OCI-LY7 (cell line): Measurements from ENCODE around the gene PHETA1. TPM values are rescaled to one million over a fixed set of nuclear protein-coding genes. Genes with fewer than 3 reads are reported as not detected.

Source experiments
- BruUV-seq: library from RNA; stranded (reverse); fragments of 400-500 nt; replicated peaks from 2 replicates; lab custom pipeline; 2021; lab: Mats Ljungman, UMichigan
- CTCF ChIA-PET: fragments of 300-600 bp; sonication (Branson Sonifier 250); formaldehyde crosslinking; loops from one replicate; lab custom pipeline; 2022; ENCODE audit warnings: antibody characterized with exemption; ENCODE audit not compliant: unreplicated experiment; lab: Charles Lee
- POLR2A ChIA-PET: fragments of 300-600 bp; sonication (Branson Sonifier 250); formaldehyde crosslinking; loops from one replicate; lab custom pipeline; 2022; ENCODE audit warnings: antibody characterized with exemption; lab: Charles Lee
- DNase-seq: peaks from one replicate; pipeline ENCODE4 v3.0.0-alpha.2; 2015; ENCODE audit warnings: low spot score
- H2AFZ ChIP-seq: fragments of 200-600 bp; sonication (generic), shearing (Covaris generic); 2 replicates; pipeline ENCODE4 v1.6.1; 2014; ENCODE audit warnings: mild to moderate bottlenecking, antibody characterized with exemption, low read length, moderate library complexity
- H3K27ac ChIP-seq: fragments of 200-600 bp; sonication (generic); 2 replicates; pipeline ENCODE4 v1.5.1; 2014; ENCODE audit warnings: mixed run types, low read depth, mild to moderate bottlenecking, moderate library complexity, low read length, inconsistent platforms; ENCODE audit not compliant: poor library complexity, severe bottlenecking
- H3K36me3 ChIP-seq: fragments of 200-600 bp; sonication (generic); 2 replicates; pipeline ENCODE4 v1.6.1; 2014; ENCODE audit warnings: mild to moderate bottlenecking, antibody characterized with exemption, low read length, moderate library complexity, mixed read lengths; ENCODE audit not compliant: insufficient read depth
- H3K4me1 ChIP-seq: fragments of 200-600 bp; sonication (generic); 2 replicates; pipeline ENCODE4 v1.5.1; 2014; ENCODE audit warnings: mild to moderate bottlenecking, low read length; ENCODE audit not compliant: insufficient read depth, poor library complexity, severe bottlenecking
- H3K4me2 ChIP-seq: fragments of 200-600 bp; sonication (generic); 2 replicates; pipeline ENCODE4 v1.6.1; 2014; ENCODE audit warnings: mild to moderate bottlenecking, low read length
- H3K4me3 ChIP-seq: fragments of 200-600 bp; sonication (generic); 2 replicates; pipeline ENCODE4 v1.5.1; 2014; ENCODE audit warnings: mild to moderate bottlenecking, low read depth, low read length; ENCODE audit not compliant: poor library complexity, severe bottlenecking
- H3K79me2 ChIP-seq: fragments of 200-600 bp; sonication (generic); 2 replicates; pipeline ENCODE4 v1.6.1; 2016; ENCODE audit warnings: low read depth, mild to moderate bottlenecking, low read length, moderate library complexity, mixed read lengths; ENCODE audit not compliant: insufficient read depth
- H3K9me2 ChIP-seq: fragments of 200-600 bp; sonication (generic); 2 replicates; pipeline ENCODE4 v1.6.1; 2016; ENCODE audit warnings: mild to moderate bottlenecking, low read length, mixed read lengths; ENCODE audit not compliant: insufficient read depth
- H3K9me3 ChIP-seq: fragments of 200-600 bp; sonication (generic); 2 replicates; pipeline ENCODE4 v1.6.1; 2014; ENCODE audit warnings: mild to moderate bottlenecking, mixed run types, low read length, mixed read lengths
- H4K20me1 ChIP-seq: fragments of 200-600 bp; sonication (generic); 2 replicates; pipeline ENCODE4 v1.6.1; 2014; ENCODE audit warnings: mild to moderate bottlenecking, antibody characterized with exemption, low read length, moderate library complexity, mixed read lengths; ENCODE audit not compliant: insufficient read depth
- EZH2phosphoT487 ChIP-seq: fragments of 200-600 bp; sonication (generic); IDR thresholded peaks from 2 replicates; pipeline ENCODE4 v1.6.1; 2018; ENCODE audit warnings: low read depth, borderline replicate concordance, mild to moderate bottlenecking, mixed run types, antibody characterized with exemption, low read length, moderate library complexity, mixed read lengths
- intact Hi-C: fragments of 100-400 bp; cut with micrococcal nuclease; formaldehyde crosslinking; loops from one replicate; pipeline ENCODE4 v1.10.0; 2022; ENCODE audit not compliant: unreplicated experiment
- total RNA-seq, 2 experiments: library from RNA; depleted of rRNA in 1 of 2; stranded (reverse); fragments of >200 nt in 1 of 2; shearing (Covaris generic) in 1 of 2; gene quantifications; 2 replicates each; pipeline ENCODE4 v1.2.3, GENCODE V29; 2014 to 2022
- TF ChIP-seq, protein P1 (sequence below): fragments of 200-600 bp; sonication (generic); conservative IDR thresholded peaks from 2 replicates; pipeline ENCODE4 v1.5.1; 2014; ENCODE audit warnings: mild to moderate bottlenecking, antibody characterized with exemption, low read length, moderate library complexity, mixed read lengths

PHETA1 gene
- total RNA-seq, 2 experiments from 2014 or later, result 0.73 to 2.7 TPM

- no peaks in the 10 kb centered on the region for H3K9me3 ChIP-seq
- peaks cover 7% of the 10 kb centered on the region for H3K4me1 ChIP-seq
- intact Hi-C loops, result no loop called here
- no peaks in the 10 kb centered on the region for H3K36me3 ChIP-seq
- ChIA-PET CTCF (no interaction called here), POLR2A (no interaction called here)
- no peaks in the 10 kb centered on the region for H3K9me2 ChIP-seq
- no peak overlapping the region for H3K27ac ChIP-seq
- TF ChIP-seq, protein P1, sequence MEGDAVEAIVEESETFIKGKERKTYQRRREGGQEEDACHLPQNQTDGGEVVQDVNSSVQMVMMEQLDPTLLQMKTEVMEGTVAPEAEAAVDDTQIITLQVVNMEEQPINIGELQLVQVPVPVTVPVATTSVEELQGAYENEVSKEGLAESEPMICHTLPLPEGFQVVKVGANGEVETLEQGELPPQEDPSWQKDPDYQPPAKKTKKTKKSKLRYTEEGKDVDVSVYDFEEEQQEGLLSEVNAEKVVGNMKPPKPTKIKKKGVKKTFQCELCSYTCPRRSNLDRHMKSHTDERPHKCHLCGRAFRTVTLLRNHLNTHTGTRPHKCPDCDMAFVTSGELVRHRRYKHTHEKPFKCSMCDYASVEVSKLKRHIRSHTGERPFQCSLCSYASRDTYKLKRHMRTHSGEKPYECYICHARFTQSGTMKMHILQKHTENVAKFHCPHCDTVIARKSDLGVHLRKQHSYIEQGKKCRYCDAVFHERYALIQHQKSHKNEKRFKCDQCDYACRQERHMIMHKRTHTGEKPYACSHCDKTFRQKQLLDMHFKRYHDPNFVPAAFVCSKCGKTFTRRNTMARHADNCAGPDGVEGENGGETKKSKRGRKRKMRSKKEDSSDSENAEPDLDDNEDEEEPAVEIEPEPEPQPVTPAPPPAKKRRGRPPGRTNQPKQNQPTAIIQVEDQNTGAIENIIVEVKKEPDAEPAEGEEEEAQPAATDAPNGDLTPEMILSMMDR, result no peak
- TF ChIP-seq EZH2phosphoT487, result no peak
- H2AFZ ChIP-seq, result no peak overlapping the region
- no peaks in the 10 kb centered on the region for H4K20me1 ChIP-seq
- no TSS peak for BruUV-seq
- no peak overlapping the region for H3K4me2 ChIP-seq
- DNase-seq, result no peak
- H3K79me2 ChIP-seq, result no peaks in the 10 kb centered on the region
- H3K4me3 ChIP-seq, result no peak overlapping the region
Observed at GRCh38 chr12:111393700-111394300, 24.9 kb upstream of the PHETA1 start.

DNA sequence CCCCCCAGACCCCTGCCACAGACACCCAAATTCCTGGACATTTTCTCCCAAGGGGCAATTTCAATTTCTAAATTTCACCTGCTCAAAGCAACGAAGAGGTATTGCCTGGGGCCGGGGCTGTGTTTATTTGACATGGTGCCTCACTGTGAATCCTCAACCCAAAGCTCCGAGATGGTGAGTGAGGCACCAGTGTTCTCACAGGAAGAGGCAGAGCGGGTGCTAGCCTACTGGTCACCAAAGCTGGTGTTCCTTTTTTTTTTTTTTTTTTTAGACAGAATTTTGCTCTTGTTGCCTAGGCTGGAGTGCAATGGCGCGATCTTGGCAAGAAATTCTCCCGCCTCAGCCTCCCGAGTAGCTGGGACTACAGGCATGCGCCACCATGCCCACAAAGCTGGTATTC, 22.0 kb upstream of the PHETA1 start:
- ChIA-PET POLR2A (interaction anchor here (0.7 to 1.1 kb wide), 3 partner anchors 63 to 277 kb away, joined by 3 to 8 read pairs (median 5); no protein-coding TSS in a partner anchor), CTCF (no interaction called here)
- no peak overlapping the region for H3K4me2 ChIP-seq
- no peaks in the 10 kb centered on the region for H3K9me2 ChIP-seq
- H3K9me3 ChIP-seq, result no peaks in the 10 kb centered on the region
- no peak for TF ChIP-seq EZH2phosphoT487
- TF ChIP-seq, protein P1, result no peak
- intact Hi-C loops, result no loop called here
- no peak overlapping the region for H3K27ac ChIP-seq
- H4K20me1 ChIP-seq, result no peaks in the 10 kb centered on the region
- H3K79me2 ChIP-seq, result no peaks in the 10 kb centered on the region
- DNase-seq, result no peak
- no peak overlapping the region for H2AFZ ChIP-seq
- no TSS peak for BruUV-seq
- no peaks in the 10 kb centered on the region for H3K4me1 ChIP-seq
- no peak overlapping the region for H3K4me3 ChIP-seq
- no peaks in the 10 kb centered on the region for H3K36me3 ChIP-seq

- ChIA-PET POLR2A (no interaction called here), CTCF (no interaction called here)
- Histone ChIP-seq H4K20me1 (no peaks in the 10 kb centered on the region), H3K4me3 (no peak overlapping the region), H3K79me2 (no peaks in the 10 kb centered on the region), H2AFZ (no peak overlapping the region), H3K9me3 (no peaks in the 10 kb centered on the region), H3K36me3 (no peaks in the 10 kb centered on the region), H3K9me2 (no peaks in the 10 kb centered on the region), H3K4me1 (no peaks in the 10 kb centered on the region), H3K27ac (no peak overlapping the region), H3K4me2 (no peak overlapping the region)
- TF ChIP-seq EZH2phosphoT487, result no peak
- TF ChIP-seq, protein P1, result no peak
- no peak for DNase-seq
- intact Hi-C loops, result no loop called here
- BruUV-seq, result no TSS peak
Observed at GRCh38 chr12:111389635-111390034, 20.7 kb upstream of the PHETA1 start.
